ENCODE measurements around the gene TSPAN18.

GRCh38 chr11:44927174-44927661 lies 200.5 kb downstream of the TSPAN18 start:
- TF ChIP-seq POLR2A (IDR thresholded peaks at IDR 0.05), result no peak
- peak in 3 of 4 experiments; percentile 76 to 88 (median 78) for TF ChIP-seq CTCF (IDR thresholded peaks at IDR 0.05)

Measured in gastroesophageal sphincter (tissue), 3 donors.